Neural cell (in vitro differentiated cells): ENCODE data around the gene JUNB. TPM values are rescaled to one million over a fixed set of nuclear protein-coding genes. Genes with fewer than 3 reads are reported as not detected.

Source experiments
- H2AFZ ChIP-seq: fragments of 200-600, 300-800 bp; sonication (generic), shearing (Covaris generic); 2 replicates; pipeline ENCODE4 v1.6.0; 2014; ENCODE audit warnings: low read depth, mild to moderate bottlenecking, antibody characterized with exemption, low read length, moderate library complexity
- H3F3A ChIP-seq: fragments of 200-600 bp; shearing (Covaris generic); 2 replicates; pipeline ENCODE4 v1.6.1; 2016; ENCODE audit warnings: mild to moderate bottlenecking, moderate library complexity, mixed read lengths, antibody characterized with exemption, low read length; ENCODE audit not compliant: insufficient read depth, poor library complexity, severe bottlenecking
- H3K27ac ChIP-seq: fragments of 200-600, 300-800 bp; sonication (generic), shearing (Covaris generic); 2 replicates; pipeline ENCODE4 v1.5.1; 2014; ENCODE audit warnings: mild to moderate bottlenecking, low read length, moderate library complexity
- H3K27me3 ChIP-seq: fragments of 300-800, 200-600 bp; sonication (generic), shearing (Covaris generic); 2 replicates; pipeline ENCODE4 v1.6.0; 2014; ENCODE audit warnings: mild to moderate bottlenecking, low read depth, low read length, moderate library complexity; ENCODE audit not compliant: insufficient read depth
- H3K36me3 ChIP-seq: fragments of 300-800, 200-600 bp; sonication (generic), shearing (Covaris generic); 2 replicates; pipeline ENCODE4 v1.5.1; 2014; ENCODE audit warnings: mild to moderate bottlenecking, antibody characterized with exemption, low read length, moderate library complexity; ENCODE audit not compliant: insufficient read depth
- H3K4me2 ChIP-seq: fragments of 300-800, 200-600 bp; sonication (generic), shearing (Covaris generic); 2 replicates; pipeline ENCODE4 v1.6.0; 2014; ENCODE audit warnings: mild to moderate bottlenecking, low read length
- H3K4me3 ChIP-seq: fragments of 300-800, 200-600 bp; sonication (generic), shearing (Covaris generic); 2 replicates; pipeline ENCODE4 v1.5.1; 2014; ENCODE audit warnings: mild to moderate bottlenecking, low read length, moderate library complexity
- H3K79me2 ChIP-seq: fragments of 200-600 bp; shearing (Covaris generic); replicated peaks from 2 replicates; pipeline ENCODE4 v1.6.0; 2014; ENCODE audit warnings: mild to moderate bottlenecking, low read length, moderate library complexity; ENCODE audit not compliant: insufficient read depth
- H3K9ac ChIP-seq: fragments of 300-800, 200-600 bp; sonication (generic), shearing (Covaris generic); 2 replicates; pipeline ENCODE4 v1.6.1; 2016; ENCODE audit warnings: mild to moderate bottlenecking, low read length, mixed read lengths
- H3K9me2 ChIP-seq: fragments of 200-600 bp; shearing (Covaris generic); 2 replicates; pipeline ENCODE4 v1.6.1; 2016; ENCODE audit warnings: mild to moderate bottlenecking, low read length, mixed read lengths; ENCODE audit not compliant: insufficient read depth
- H3K9me3 ChIP-seq: fragments of 200-600, 300-800 bp; sonication (generic), shearing (Covaris generic); 2 replicates; pipeline ENCODE4 v1.6.1; 2016; ENCODE audit warnings: mild to moderate bottlenecking, mixed run types, low read length, moderate library complexity, mixed read lengths
- H4K20me1 ChIP-seq: fragments of 200-600 bp; shearing (Covaris generic); 2 replicates; pipeline ENCODE4 v1.6.1; 2016; ENCODE audit warnings: mild to moderate bottlenecking, mixed run types; ENCODE audit not compliant: insufficient read depth
- EP300 ChIP-seq: fragments of 450-650 bp; conservative IDR thresholded peaks from 2 replicates; pipeline ENCODE4 v1.6.1; 2014; ENCODE audit warnings: antibody characterized with exemption, mild to moderate bottlenecking, moderate library complexity; ENCODE audit not compliant: poor library complexity, severe bottlenecking
- EZH2 ChIP-seq: fragments of 200-600, 300-800 bp; shearing (Covaris generic), sonication (generic); IDR thresholded peaks from 2 replicates; pipeline ENCODE4 v1.6.1; 2014; ENCODE audit warnings: antibody characterized with exemption, low read length, borderline replicate concordance, mild to moderate bottlenecking; ENCODE audit not compliant: insufficient read depth, poor library complexity, severe bottlenecking
- MXI1 ChIP-seq: fragments of 450-650 bp; conservative IDR thresholded peaks from 2 replicates; pipeline ENCODE4 v1.6.1; 2014; ENCODE audit warnings: antibody characterized with exemption, mild to moderate bottlenecking; ENCODE audit not compliant: poor library complexity, severe bottlenecking
- POLR2AphosphoS5 ChIP-seq: IDR thresholded peaks from 2 replicates; pipeline ENCODE4 v1.6.1; 2012
- RAD21 ChIP-seq: fragments of 450-650 bp; conservative IDR thresholded peaks from 2 replicates; pipeline ENCODE4 v1.6.1; 2014; ENCODE audit warnings: antibody characterized with exemption, mild to moderate bottlenecking, moderate library complexity
- REST ChIP-seq: IDR thresholded peaks from 2 replicates; pipeline ENCODE4 v1.6.1; 2012; ENCODE audit warnings: borderline replicate concordance
- SMC3 ChIP-seq: fragments of 450-650 bp; conservative IDR thresholded peaks from 2 replicates; pipeline ENCODE4 v1.6.1; 2014; ENCODE audit warnings: antibody characterized with exemption, mild to moderate bottlenecking, moderate library complexity; ENCODE audit not compliant: poor library complexity
- TAF1 ChIP-seq: IDR thresholded peaks from 2 replicates; pipeline ENCODE4 v1.6.1; 2012; ENCODE audit warnings: low read depth
- polyA plus RNA-seq: library from polyadenylated mRNA; depleted of rRNA; stranded (reverse); fragments of >200 nt; gene quantifications from 2 replicates; pipeline ENCODE4 v1.2.3, GENCODE V29; 2014
- TF ChIP-seq, protein P1 (sequence below): fragments of 450-650 bp; IDR thresholded peaks from 2 replicates; pipeline ENCODE4 v1.5.1; 2014; ENCODE audit warnings: antibody characterized with exemption, mild to moderate bottlenecking, moderate library complexity; ENCODE audit not compliant: poor library complexity, severe bottlenecking

JUNB gene
- polyA plus RNA-seq, 1 donor from 2014 or later, result 18.7 TPM

GRCh38 chr19:12789904-12790619 is 1.2 kb upstream of the JUNB start:
- H3K9ac ChIP-seq, result peak overlapping the region; percentile 82
- no peak overlapping the region for H2AFZ ChIP-seq
- no peaks in the 10 kb centered on the region for H4K20me1 ChIP-seq
- TF ChIP-seq POLR2AphosphoS5, result peak; percentile 42
- TF ChIP-seq EP300, result no peak
- TF ChIP-seq RAD21, result no peak
- peak overlapping the region; percentile 33 for H3K27ac ChIP-seq
- no peaks in the 10 kb centered on the region for H3K79me2 ChIP-seq
- no peaks in the 10 kb centered on the region for H3K36me3 ChIP-seq
- H3K4me3 ChIP-seq, result peak overlapping the region; percentile 87
- no peaks in the 10 kb centered on the region for H3K9me2 ChIP-seq
- peak overlapping the region; percentile 19 for H3K4me2 ChIP-seq
- H3F3A ChIP-seq, result no peaks in the 10 kb centered on the region
- no peaks in the 10 kb centered on the region for H3K9me3 ChIP-seq
- H3K27me3 ChIP-seq, result peaks cover 29% of the 10 kb centered on the region

GRCh38 chr19:12790628-12791344 is 500 bp upstream of the JUNB start:
- peak overlapping the region; percentile 48 for H3K4me2 ChIP-seq
- peak overlapping the region; percentile 87 for H3K4me3 ChIP-seq
- H3K79me2 ChIP-seq, result no peaks in the 10 kb centered on the region
- H3K27ac ChIP-seq, result peak overlapping the region; percentile 33
- H3K36me3 ChIP-seq, result no peaks in the 10 kb centered on the region
- TF ChIP-seq POLR2AphosphoS5, result no peak
- no peak for TF ChIP-seq REST
- TF ChIP-seq EZH2, result no peak
- H3K27me3 ChIP-seq, result peaks cover 29% of the 10 kb centered on the region
- H4K20me1 ChIP-seq, result no peaks in the 10 kb centered on the region
- H3K9ac ChIP-seq, result peak overlapping the region; percentile 82
- no peaks in the 10 kb centered on the region for H3F3A ChIP-seq
- H3K9me2 ChIP-seq, result no peaks in the 10 kb centered on the region
- no peaks in the 10 kb centered on the region for H3K9me3 ChIP-seq
- no peak overlapping the region for H2AFZ ChIP-seq

- Histone ChIP-seq H4K20me1 (no peaks in the 10 kb centered on the region), H3K9me2 (no peaks in the 10 kb centered on the region), H3K9me3 (no peaks in the 10 kb centered on the region), H2AFZ (no peak overlapping the region), H3K4me2 (peak overlapping the region; percentile 80), H3F3A (no peaks in the 10 kb centered on the region), H3K36me3 (no peaks in the 10 kb centered on the region), H3K9ac (peak overlapping the region; percentile 82), H3K4me3 (peak overlapping the region; percentile 87), H3K27ac (peak overlapping the region; percentile 52), H3K79me2 (no peaks in the 10 kb centered on the region), H3K27me3 (peaks cover 29% of the 10 kb centered on the region)
- TF ChIP-seq POLR2AphosphoS5, result peak; percentile 19
- TF ChIP-seq SMC3, result no peak
- no peak for TF ChIP-seq EP300
- TF ChIP-seq, protein P1, sequence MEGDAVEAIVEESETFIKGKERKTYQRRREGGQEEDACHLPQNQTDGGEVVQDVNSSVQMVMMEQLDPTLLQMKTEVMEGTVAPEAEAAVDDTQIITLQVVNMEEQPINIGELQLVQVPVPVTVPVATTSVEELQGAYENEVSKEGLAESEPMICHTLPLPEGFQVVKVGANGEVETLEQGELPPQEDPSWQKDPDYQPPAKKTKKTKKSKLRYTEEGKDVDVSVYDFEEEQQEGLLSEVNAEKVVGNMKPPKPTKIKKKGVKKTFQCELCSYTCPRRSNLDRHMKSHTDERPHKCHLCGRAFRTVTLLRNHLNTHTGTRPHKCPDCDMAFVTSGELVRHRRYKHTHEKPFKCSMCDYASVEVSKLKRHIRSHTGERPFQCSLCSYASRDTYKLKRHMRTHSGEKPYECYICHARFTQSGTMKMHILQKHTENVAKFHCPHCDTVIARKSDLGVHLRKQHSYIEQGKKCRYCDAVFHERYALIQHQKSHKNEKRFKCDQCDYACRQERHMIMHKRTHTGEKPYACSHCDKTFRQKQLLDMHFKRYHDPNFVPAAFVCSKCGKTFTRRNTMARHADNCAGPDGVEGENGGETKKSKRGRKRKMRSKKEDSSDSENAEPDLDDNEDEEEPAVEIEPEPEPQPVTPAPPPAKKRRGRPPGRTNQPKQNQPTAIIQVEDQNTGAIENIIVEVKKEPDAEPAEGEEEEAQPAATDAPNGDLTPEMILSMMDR, result no peak
- TF ChIP-seq REST, result no peak
- TF ChIP-seq EZH2, result peak; percentile 26
- TF ChIP-seq MXI1, result no peak
- no peak for TF ChIP-seq TAF1
- no peak for TF ChIP-seq RAD21
Observed at GRCh38 chr19:12792051-12792852, 966 bp downstream of the JUNB start.
